K562 (cell line): ENCODE results near the gene NCKIPSD. TPM values are rescaled to one million over a fixed set of nuclear protein-coding genes. Genes with fewer than 3 reads are reported as not detected.

Source experiments
- ESRRB ChIP-seq: fragments of 250-450 bp; sonication (Bioruptor Pico); IDR thresholded peaks from 2 replicates; pipeline ENCODE4 v1.5.0; 2020; ENCODE audit warnings: mild to moderate bottlenecking, moderate library complexity, borderline replicate concordance
- FOSL1 ChIP-seq: fragments of 200-800 bp; sonication (Bioruptor generic); conservative IDR thresholded peaks from 2 replicates; pipeline ENCODE4 v1.6.1; 2016; ENCODE audit warnings: missing genetic modification characterization, missing compliant biosample characterization
- GATA2 ChIP-seq: sonication (generic); formaldehyde crosslinking; IDR thresholded peaks from 2 replicates; pipeline ENCODE4 v1.4.0; 2020; ENCODE audit warnings: mild to moderate bottlenecking, missing genetic modification reagents
- HCFC1 ChIP-seq: IDR thresholded peaks from 2 replicates; pipeline ENCODE4 v1.6.1; 2012; ENCODE audit warnings: low read depth, low read length, improper control_type of control experiment
- JUND ChIP-seq, 2 experiments: IDR thresholded peaks; 2 replicates in 1 of 2; 3 replicates in 1 of 2; pipeline ENCODE4 v1.6.1; 2011; ENCODE audit warnings: borderline replicate concordance in 2 of 2, low read depth in 2 of 2, low read length in 2 of 2, improper control_type of control experiment in 1 of 2, missing biosample characterization in 1 of 2, missing genetic modification characterization in 1 of 2, missing genetic modification reagents in 1 of 2
- MTF1 ChIP-seq: fragments of 250-450 bp; sonication (Bioruptor Pico); IDR thresholded peaks from 2 replicates; pipeline ENCODE4 v1.9.0; 2021; ENCODE audit warnings: moderate library complexity, mild to moderate bottlenecking, inconsistent platforms, borderline replicate concordance
- NCOA6 ChIP-seq: fragments of 450-650 bp; IDR thresholded peaks from 2 replicates; pipeline ENCODE4 v1.6.1; 2017; ENCODE audit warnings: mild to moderate bottlenecking
- RBM39 ChIP-seq: fragments of 200-400 bp; formaldehyde crosslinking; optimal IDR thresholded peaks from 2 replicates; pipeline ENCODE3; 2018; ENCODE audit warnings: low read depth, low read length
- SRSF9 ChIP-seq: fragments of 200-400 bp; formaldehyde crosslinking; IDR thresholded peaks from 2 replicates; pipeline ENCODE4 v1.6.1; 2017; ENCODE audit warnings: low read depth, low read length, borderline replicate concordance
- TFAP4 ChIP-seq: sonication (generic); formaldehyde crosslinking; IDR thresholded peaks from 2 replicates; pipeline ENCODE4 v1.8.0; 2022; ENCODE audit warnings: missing genetic modification reagents, mild to moderate bottlenecking, moderate library complexity, borderline replicate concordance
- U2AF1 ChIP-seq: fragments of 200-400 bp; formaldehyde crosslinking; optimal IDR thresholded peaks from 2 replicates; pipeline ENCODE3; 2017; ENCODE audit warnings: mild to moderate bottlenecking, low read depth, low read length, moderate library complexity
- ZNF263 ChIP-seq: sonication (generic); formaldehyde crosslinking; IDR thresholded peaks from 2 replicates; pipeline ENCODE4 v1.8.0; 2022; ENCODE audit warnings: mild to moderate bottlenecking, missing genetic modification reagents, borderline replicate concordance
- polyA plus RNA-seq, 8 experiments: library from polyadenylated mRNA; depleted of rRNA in 4 of 8; stranded (reverse) in 5 of 8; unstranded in 3 of 8; fragments of >200 nt; fragmentation: Nextera tagmentation in 2 of 8; fragmentation: Illumina TruSeq in 1 of 8; extraction: Ambion mirVana in 2 of 8; extraction: Trizol in 1 of 8; gene quantifications; 2 replicates each; pipeline versions ENCODE4 v1.2.1 to v1.2.3, GENCODE V29; 2011 to 2014; ENCODE audit warnings: inconsistent platforms in 1 of 8, missing spikeins in 1 of 8
- total RNA-seq, 7 experiments: library from RNA; depleted of rRNA in 6 of 7; stranded (reverse); fragments of >200 nt in 6 of 7; fragmentation: Illumina TruSeq in 2 of 7; extraction: Trizol in 2 of 7; gene quantifications; 2 replicates each; pipeline versions ENCODE4 v1.2.1 to v1.2.3, GENCODE V29; 2011 to 2021; ENCODE audit warnings: low replicate concordance in 1 of 7
- TF ChIP-seq, protein P1 (sequence below): sonication (generic); formaldehyde crosslinking; IDR thresholded peaks from 2 replicates; pipeline ENCODE4 v1.8.1; 2023; ENCODE audit warnings: missing genetic modification reagents, mild to moderate bottlenecking, borderline replicate concordance

Gene NCKIPSD
- total and polyA plus RNA-seq, 9 of the 15 experiments (the other 6 are each of a cell fraction or from before 2014, with no cell fraction given): 0.49 to 24.4 (median 12.3) TPM

- TF ChIP-seq SRSF9 (no peak), MTF1 (CRISPR knock-in tag) (no peak), FOSL1 (tag) (no peak), TFAP4 (CRISPR knock-in tag) (peak; percentile 67; the same call in 1 of the 2 replicates), JUND (IDR thresholded peaks at IDR 0.05; ENCODE audit: borderline replicate concordance, low read depth, low read length) (peak; percentile 2; the same call in 1 of the 2 replicates), JUND (tag; IDR thresholded peaks at IDR 0.05; ENCODE audit: borderline replicate concordance, low read depth, low read length) (no peak), HCFC1 (peak; percentile 58), ZNF263 (no peak), ESRRB (CRISPR knock-in tag) (no peak), U2AF1 (no peak), GATA2 (no peak), RBM39 (no peak), NCOA6 (no peak)
- TF ChIP-seq, protein P1, sequence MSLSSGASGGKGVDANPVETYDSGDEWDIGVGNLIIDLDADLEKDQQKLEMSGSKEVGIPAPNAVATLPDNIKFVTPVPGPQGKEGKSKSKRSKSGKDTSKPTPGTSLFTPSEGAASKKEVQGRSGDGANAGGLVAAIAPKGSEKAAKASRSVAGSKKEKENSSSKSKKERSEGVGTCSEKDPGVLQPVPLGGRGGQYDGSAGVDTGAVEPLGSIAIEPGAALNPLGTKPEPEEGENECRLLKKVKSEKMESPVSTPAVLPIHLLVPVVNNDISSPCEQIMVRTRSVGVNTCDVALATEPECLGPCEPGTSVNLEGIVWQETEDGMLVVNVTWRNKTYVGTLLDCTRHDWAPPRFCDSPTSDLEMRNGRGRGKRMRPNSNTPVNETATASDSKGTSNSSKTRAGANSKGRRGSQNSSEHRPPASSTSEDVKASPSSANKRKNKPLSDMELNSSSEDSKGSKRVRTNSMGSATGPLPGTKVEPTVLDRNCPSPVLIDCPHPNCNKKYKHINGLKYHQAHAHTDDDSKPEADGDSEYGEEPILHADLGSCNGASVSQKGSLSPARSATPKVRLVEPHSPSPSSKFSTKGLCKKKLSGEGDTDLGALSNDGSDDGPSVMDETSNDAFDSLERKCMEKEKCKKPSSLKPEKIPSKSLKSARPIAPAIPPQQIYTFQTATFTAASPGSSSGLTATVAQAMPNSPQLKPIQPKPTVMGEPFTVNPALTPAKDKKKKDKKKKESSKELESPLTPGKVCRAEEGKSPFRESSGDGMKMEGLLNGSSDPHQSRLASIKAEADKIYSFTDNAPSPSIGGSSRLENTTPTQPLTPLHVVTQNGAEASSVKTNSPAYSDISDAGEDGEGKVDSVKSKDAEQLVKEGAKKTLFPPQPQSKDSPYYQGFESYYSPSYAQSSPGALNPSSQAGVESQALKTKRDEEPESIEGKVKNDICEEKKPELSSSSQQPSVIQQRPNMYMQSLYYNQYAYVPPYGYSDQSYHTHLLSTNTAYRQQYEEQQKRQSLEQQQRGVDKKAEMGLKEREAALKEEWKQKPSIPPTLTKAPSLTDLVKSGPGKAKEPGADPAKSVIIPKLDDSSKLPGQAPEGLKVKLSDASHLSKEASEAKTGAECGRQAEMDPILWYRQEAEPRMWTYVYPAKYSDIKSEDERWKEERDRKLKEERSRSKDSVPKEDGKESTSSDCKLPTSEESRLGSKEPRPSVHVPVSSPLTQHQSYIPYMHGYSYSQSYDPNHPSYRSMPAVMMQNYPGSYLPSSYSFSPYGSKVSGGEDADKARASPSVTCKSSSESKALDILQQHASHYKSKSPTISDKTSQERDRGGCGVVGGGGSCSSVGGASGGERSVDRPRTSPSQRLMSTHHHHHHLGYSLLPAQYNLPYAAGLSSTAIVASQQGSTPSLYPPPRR (CRISPR knock-in tag): no peak
Observed at GRCh38 chr3:48716982-48717746, 31.4 kb upstream of the NCKIPSD start, which contains the start of gene IP6K2 (continued).
